GM18519 (cell line): ENCODE results near the gene LAMA5.

Source experiments
- ATAC-seq: cut with Tn5 transposase; IDR thresholded peaks from one replicate; pipeline ENCODE4 v1.9.1; 2021; ENCODE audit warnings: mild to moderate bottlenecking, moderate library complexity; ENCODE audit not compliant: unreplicated experiment, low FRiP score

LAMA5 gene

GRCh38 chr20:62350098-62350628 lies 16.9 kb downstream of the LAMA5 start:
- no peak for ATAC-seq

GRCh38 chr20:62349556-62350097 lies 17.5 kb downstream of the LAMA5 start:
- ATAC-seq = no peak

- no peak for ATAC-seq
Measured at GRCh38 chr20:62348604-62349003, 18.5 kb downstream of the LAMA5 start.

GRCh38 chr20:62347445-62347844 lies 19.7 kb downstream of the LAMA5 start:
- ATAC-seq = no peak

- no peak for ATAC-seq
Measured at GRCh38 chr20:62347151-62347404, 20.0 kb downstream of the LAMA5 start.

GRCh38 chr20:62346398-62347150 lies 20.5 kb downstream of the LAMA5 start:
- ATAC-seq = no peak

- no peak for ATAC-seq
Measured at GRCh38 chr20:62345681-62346370, 21.3 kb downstream of the LAMA5 start.

GRCh38 chr20:62344782-62345181 lies 22.3 kb downstream of the LAMA5 start:
- no peak for ATAC-seq

GRCh38 chr20:62344092-62344491 lies 23.0 kb downstream of the LAMA5 start:
- no peak for ATAC-seq

GRCh38 chr20:62342910-62343309 lies 24.2 kb downstream of the LAMA5 start:
- no peak for ATAC-seq

- peak; percentile 46 for ATAC-seq
Measured at GRCh38 chr20:62339647-62340062, 27.5 kb downstream of the LAMA5 start.

- no peak for ATAC-seq
Measured at GRCh38 chr20:62338294-62338620, 28.9 kb downstream of the LAMA5 start.

GRCh38 chr20:62337558-62338293 lies 29.4 kb downstream of the LAMA5 start:
- ATAC-seq = no peak

GRCh38 chr20:62336775-62337557 lies 30.1 kb downstream of the LAMA5 start:
- ATAC-seq = no peak

GRCh38 chr20:62336329-62336728 lies 30.8 kb downstream of the LAMA5 start:
- no peak for ATAC-seq

- no peak for ATAC-seq
Measured at GRCh38 chr20:62335532-62335931, 31.6 kb downstream of the LAMA5 start.

GRCh38 chr20:62334881-62335280 lies 32.2 kb downstream of the LAMA5 start:
- ATAC-seq = no peak

GRCh38 chr20:62333820-62334595 lies 33.1 kb downstream of the LAMA5 start:
- ATAC-seq = no peak

- no peak for ATAC-seq
Measured at GRCh38 chr20:62332989-62333819, 33.9 kb downstream of the LAMA5 start.
